ENCODE data around the gene FLNA. TPM values are rescaled to one million over a fixed set of nuclear protein-coding genes. Genes with fewer than 3 reads are reported as not detected.

FLNA gene
- total RNA-seq, 1 donor from 2014 or later, result 2,809 TPM

DNA sequence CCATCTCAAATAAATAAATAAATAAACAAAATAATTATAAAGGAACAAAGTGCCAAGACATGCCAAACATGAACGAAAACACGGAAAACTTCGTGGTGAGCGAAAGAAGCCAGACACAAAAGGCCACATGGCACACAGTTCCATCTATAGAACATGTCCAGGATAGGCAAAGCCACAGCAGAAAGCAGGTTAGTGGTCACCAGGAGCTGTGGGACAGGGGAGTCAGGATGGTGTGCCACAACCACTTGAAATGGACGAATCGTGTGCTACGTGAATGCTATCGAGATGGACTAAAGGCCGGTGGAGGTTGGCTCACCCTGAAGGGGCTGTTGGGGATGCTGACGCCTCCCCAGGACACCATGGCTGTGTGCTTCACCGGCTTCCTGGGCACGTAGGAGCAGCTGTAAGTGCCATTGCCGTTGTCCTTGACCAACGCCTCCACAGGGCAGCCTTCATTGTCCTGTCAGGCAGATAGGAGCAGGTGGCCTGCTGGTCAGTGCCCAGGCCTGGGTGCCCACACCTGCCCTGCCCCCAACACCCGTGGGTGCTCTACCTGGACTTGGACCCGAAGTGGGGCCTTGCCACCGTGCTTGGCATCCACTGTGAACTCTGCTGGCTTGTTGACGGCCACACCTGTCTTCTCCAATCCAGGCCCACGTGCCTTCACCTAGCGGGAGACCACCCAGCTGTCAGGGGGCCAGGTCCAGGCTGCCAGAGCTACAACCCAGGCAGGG, 10.6 kb downstream of the FLNA start:
- peak overlapping the region; percentile 15 for H3K4me2 ChIP-seq (ENCODE audit: low read length)
- no peaks in the 10 kb centered on the region for H3K27me3 ChIP-seq (ENCODE audit: insufficient read depth, low read length)
- peaks cover 24% of the 10 kb centered on the region for H3K36me3 ChIP-seq (ENCODE audit: insufficient read depth, low read length)
- Mint-ChIP-seq H3K4me3 (ENCODE audit: unreplicated experiment) (peak overlapping the region; percentile 68), H3K27me3 (ENCODE audit: low read depth, unreplicated experiment) (no peaks in the 10 kb centered on the region), H3K9me3 (ENCODE audit: unreplicated experiment) (no peaks in the 10 kb centered on the region), H3K4me1 (ENCODE audit: low read depth, unreplicated experiment) (peaks cover 6% of the 10 kb centered on the region), H3K27ac (ENCODE audit: unreplicated experiment) (peak overlapping the region; percentile 72), H3K36me3 (ENCODE audit: low read depth, unreplicated experiment) (peaks cover 2% of the 10 kb centered on the region)
- H2AFZ ChIP-seq (ENCODE audit: low read depth, low read length), result no peak overlapping the region
- FAIRE-seq, result peak; percentile 49
- H3K4me1 ChIP-seq (ENCODE audit: insufficient read depth, low read length), result peaks cover 22% of the 10 kb centered on the region
- no peak overlapping the region for H3K4me3 ChIP-seq (ENCODE audit: insufficient read depth, low read depth, low read length)
- H4K20me1 ChIP-seq (ENCODE audit: insufficient read depth, low read length), result peaks cover 97% of the 10 kb centered on the region
- DNase-seq (ENCODE audit: low read depth), result no peak
- TF ChIP-seq EZH2 (IDR thresholded peaks at IDR 0.05; ENCODE audit: insufficient read depth, low read length), result no peak
- TF ChIP-seq, protein P1, sequence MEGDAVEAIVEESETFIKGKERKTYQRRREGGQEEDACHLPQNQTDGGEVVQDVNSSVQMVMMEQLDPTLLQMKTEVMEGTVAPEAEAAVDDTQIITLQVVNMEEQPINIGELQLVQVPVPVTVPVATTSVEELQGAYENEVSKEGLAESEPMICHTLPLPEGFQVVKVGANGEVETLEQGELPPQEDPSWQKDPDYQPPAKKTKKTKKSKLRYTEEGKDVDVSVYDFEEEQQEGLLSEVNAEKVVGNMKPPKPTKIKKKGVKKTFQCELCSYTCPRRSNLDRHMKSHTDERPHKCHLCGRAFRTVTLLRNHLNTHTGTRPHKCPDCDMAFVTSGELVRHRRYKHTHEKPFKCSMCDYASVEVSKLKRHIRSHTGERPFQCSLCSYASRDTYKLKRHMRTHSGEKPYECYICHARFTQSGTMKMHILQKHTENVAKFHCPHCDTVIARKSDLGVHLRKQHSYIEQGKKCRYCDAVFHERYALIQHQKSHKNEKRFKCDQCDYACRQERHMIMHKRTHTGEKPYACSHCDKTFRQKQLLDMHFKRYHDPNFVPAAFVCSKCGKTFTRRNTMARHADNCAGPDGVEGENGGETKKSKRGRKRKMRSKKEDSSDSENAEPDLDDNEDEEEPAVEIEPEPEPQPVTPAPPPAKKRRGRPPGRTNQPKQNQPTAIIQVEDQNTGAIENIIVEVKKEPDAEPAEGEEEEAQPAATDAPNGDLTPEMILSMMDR (IDR thresholded peaks at IDR 0.05; ENCODE audit: insufficient read depth, low read depth, low read length), result no peak
- no peak overlapping the region for H3K27ac ChIP-seq (ENCODE audit: low read depth, low read length)
- peaks cover 94% of the 10 kb centered on the region for H3K79me2 ChIP-seq (ENCODE audit: insufficient read depth, low read length)
- no peak overlapping the region for H3K9ac ChIP-seq (ENCODE audit: low read length)
- no peaks in the 10 kb centered on the region for H3K9me3 ChIP-seq (ENCODE audit: insufficient read depth, low read depth, low read length)

DNA sequence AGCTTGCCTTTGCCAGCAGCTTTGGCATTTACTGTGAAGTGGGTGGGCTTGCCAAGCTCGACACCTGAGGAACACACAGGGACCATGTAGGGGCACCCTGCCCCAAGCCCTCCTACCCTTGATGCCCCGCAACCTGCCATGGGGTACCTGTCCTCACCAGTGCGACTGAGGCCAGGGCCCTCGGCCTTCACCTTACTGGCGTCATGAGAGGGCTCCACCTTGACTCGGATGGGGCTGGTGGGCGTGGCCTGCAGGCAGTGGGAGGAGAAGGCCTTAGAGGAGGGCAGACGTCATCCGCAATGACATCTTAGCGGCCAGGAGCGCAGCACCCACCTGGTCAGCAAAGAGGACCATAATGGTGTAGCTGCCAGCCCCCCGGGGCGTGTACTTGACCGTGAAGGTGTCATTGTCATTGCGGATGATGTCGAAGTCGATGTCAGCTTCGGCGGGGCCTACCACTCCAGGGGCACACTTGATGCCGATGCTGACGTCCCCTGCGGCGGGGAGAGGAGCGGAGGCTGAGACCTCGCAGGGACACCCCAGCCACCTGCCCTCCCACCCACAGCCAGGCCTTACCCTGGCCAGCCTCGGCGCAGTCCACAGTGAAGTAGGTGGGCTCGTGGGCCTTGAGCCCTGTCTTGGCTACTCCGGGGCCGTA, 12.2 kb downstream of the FLNA start:
- Mint-ChIP-seq H3K9me3 (ENCODE audit: unreplicated experiment) (no peaks in the 10 kb centered on the region), H3K27me3 (ENCODE audit: low read depth, unreplicated experiment) (no peaks in the 10 kb centered on the region), H3K36me3 (ENCODE audit: low read depth, unreplicated experiment) (peaks cover 4% of the 10 kb centered on the region), H3K4me1 (ENCODE audit: low read depth, unreplicated experiment) (peaks cover 9% of the 10 kb centered on the region), H3K4me3 (ENCODE audit: unreplicated experiment) (no peak overlapping the region), H3K27ac (ENCODE audit: unreplicated experiment) (no peak overlapping the region)
- TF ChIP-seq, protein P1 (IDR thresholded peaks at IDR 0.05; ENCODE audit: insufficient read depth, low read depth, low read length), result no peak
- TF ChIP-seq EZH2 (IDR thresholded peaks at IDR 0.05; ENCODE audit: insufficient read depth, low read length), result no peak
- Histone ChIP-seq H2AFZ (ENCODE audit: low read depth, low read length) (no peak overlapping the region), H3K9me3 (ENCODE audit: insufficient read depth, low read depth, low read length) (no peaks in the 10 kb centered on the region), H3K27me3 (ENCODE audit: insufficient read depth, low read length) (no peaks in the 10 kb centered on the region), H3K27ac (ENCODE audit: low read depth, low read length) (no peak overlapping the region), H3K4me1 (ENCODE audit: insufficient read depth, low read length) (peaks cover 14% of the 10 kb centered on the region), H3K9ac (ENCODE audit: low read length) (no peak overlapping the region), H3K79me2 (ENCODE audit: insufficient read depth, low read length) (peaks cover 94% of the 10 kb centered on the region), H4K20me1 (ENCODE audit: insufficient read depth, low read length) (peaks cover 97% of the 10 kb centered on the region), H3K36me3 (ENCODE audit: insufficient read depth, low read length) (peaks cover 23% of the 10 kb centered on the region), H3K4me3 (ENCODE audit: insufficient read depth, low read depth, low read length) (no peak overlapping the region), H3K4me2 (ENCODE audit: low read length) (peak overlapping the region; percentile 8)
- DNase-seq (ENCODE audit: low read depth) (no peak), FAIRE-seq (peak; percentile 47)

Data from astrocyte (in vitro differentiated cells and primary cell).